Astrocyte of the cerebellum (primary cell): ENCODE measurements around the gene HTATIP2.
"Not testable (repeated sequence)": the region's sequence is repeated elsewhere in the genome, so short reads cannot be mapped to it uniquely, and the experiment has no call there.

Experiments used
- DNase-seq: peaks from one replicate; pipeline ENCODE4 v3.0.0-alpha.2; 2011; ENCODE audit warnings: low read depth
- H3K4me3 ChIP-seq: 2 replicates; pipeline ENCODE4 v1.5.1; 2011; ENCODE audit warnings: mild to moderate bottlenecking, low read depth, low read length, moderate library complexity
- CTCF ChIP-seq: IDR thresholded peaks from 2 replicates; pipeline ENCODE4 v1.5.1; 2012; ENCODE audit warnings: low read length, low read depth, moderate library complexity, mild to moderate bottlenecking; ENCODE audit errors: missing control alignments
- in situ Hi-C: cut with HindIII; loops from 2 replicates; pipeline ENCODE4 v1.10.0; 2017; ENCODE audit warnings: low sequenced_read_pairs

The HTATIP2 gene

GRCh38 chr11:20369826-20370225, 6.3 kb downstream of the HTATIP2 start:
- in situ Hi-C loops, result loop anchor here (25.0 kb wide), 1 partner anchor 233 kb away; no protein-coding TSS in a partner anchor
- no peak for TF ChIP-seq CTCF
- DNase-seq, result no peak
- no peak overlapping the region for H3K4me3 ChIP-seq

GRCh38 chr11:20372081-20372626, 8.6 kb downstream of the HTATIP2 start:
- DNase-seq, result no peak
- no peak overlapping the region for H3K4me3 ChIP-seq
- in situ Hi-C loops, result loop anchor here (25.0 kb wide), 1 partner anchor 235 kb away; no protein-coding TSS in a partner anchor
- no peak for TF ChIP-seq CTCF

GRCh38 chr11:20373147-20373546, 9.6 kb downstream of the HTATIP2 start:
- no peak for TF ChIP-seq CTCF
- no peak overlapping the region for H3K4me3 ChIP-seq
- DNase-seq, result no peak
- in situ Hi-C loops, result loop anchor here (25.0 kb wide), 1 partner anchor 236 kb away; no protein-coding TSS in a partner anchor

- no peak overlapping the region for H3K4me3 ChIP-seq
- no peak for DNase-seq
- TF ChIP-seq CTCF, result no peak
- in situ Hi-C loops, result loop anchor here (25.0 kb wide), 1 partner anchor 236 kb away; no protein-coding TSS in a partner anchor
Observed at GRCh38 chr11:20373568-20374209, 10.2 kb downstream of the HTATIP2 start.

- in situ Hi-C loops, result loop anchor here (25.0 kb wide), 1 partner anchor 238 kb away; no protein-coding TSS in a partner anchor
- no peak for DNase-seq
- TF ChIP-seq CTCF, result no peak
- H3K4me3 ChIP-seq, result no peak overlapping the region
Observed at GRCh38 chr11:20374741-20375300, 11.3 kb downstream of the HTATIP2 start.

- H3K4me3 ChIP-seq, result no peak overlapping the region
- in situ Hi-C loops, result no loop called here
- DNase-seq, result no peak
- no peak for TF ChIP-seq CTCF
Observed at GRCh38 chr11:20376162-20376730, 12.7 kb downstream of the HTATIP2 start.

GRCh38 chr11:20385996-20386395, 22.5 kb downstream of the HTATIP2 start:
- DNase-seq, H3K4me3 ChIP-seq, in situ Hi-C loops: not testable (repeated sequence)
